H1 (cell line): ENCODE results near the gene RGS16. TPM values are rescaled to one million over a fixed set of nuclear protein-coding genes. Genes with fewer than 3 reads are reported as not detected.
A peak's percentile ranks its signal among the peaks of the same experiment; 100 is the strongest.

Source experiments
- CTCF ChIA-PET: fragments of 300-600 bp; sonication (Branson Sonifier 250); formaldehyde crosslinking; loops from one replicate; lab custom pipeline; 2021; ENCODE audit not compliant: partially characterized antibody; lab: Charles Lee
- POLR2A ChIA-PET: fragments of 300-600 bp; sonication (Branson Sonifier 250); formaldehyde crosslinking; loops from one replicate; lab custom pipeline; 2021; ENCODE audit warnings: inconsistent platforms; ENCODE audit not compliant: partially characterized antibody; lab: Charles Lee
- DNase-seq, 2 experiments: peaks; one replicate each; pipeline versions ENCODE4 v3.0.0 to v3.0.0-alpha.2; 2010 to 2022; ENCODE audit warnings: low spot score in 2 of 2, low read depth in 1 of 2, mixed read lengths in 1 of 2
- FAIRE-seq: peaks from 2 replicates; lab custom pipeline; 2011; peaks lifted over from hg19 to GRCh38; lab: Jason Lieb, UNC
- H2AFZ ChIP-seq: 2 replicates; pipeline ENCODE4 v1.8.1; 2012; ENCODE audit warnings: low read length, inconsistent platforms
- H2AK5ac ChIP-seq: 2 replicates; pipeline ENCODE4 v1.6.1; 2013; ENCODE audit warnings: low read depth, low read length
- H2BK120ac ChIP-seq: replicated peaks from 2 replicates; pipeline ENCODE3; 2013; ENCODE audit warnings: low read depth, low read length, inconsistent platforms
- H2BK12ac ChIP-seq: 2 replicates; pipeline ENCODE4 v1.6.1; 2013; ENCODE audit warnings: low read depth, low read length
- H2BK15ac ChIP-seq: 2 replicates; pipeline ENCODE4 v1.6.1; 2013; ENCODE audit warnings: low read length
- H2BK20ac ChIP-seq: 2 replicates; pipeline ENCODE4 v1.6.1; 2013; ENCODE audit warnings: low read length
- H2BK5ac ChIP-seq: 2 replicates; pipeline ENCODE4 v1.6.1; 2013; ENCODE audit warnings: low read depth, low read length
- H3K14ac ChIP-seq: 2 replicates; pipeline ENCODE4 v1.6.1; 2013; ENCODE audit warnings: inconsistent platforms; ENCODE audit not compliant: insufficient read length
- H3K18ac ChIP-seq: 2 replicates; pipeline ENCODE4 v1.6.1; 2013; ENCODE audit warnings: low read length; ENCODE audit errors: extremely low read depth
- H3K23ac ChIP-seq: 2 replicates; pipeline ENCODE4 v1.6.1; 2013; ENCODE audit warnings: inconsistent platforms; ENCODE audit not compliant: insufficient read length
- H3K23me2 ChIP-seq: 2 replicates; pipeline ENCODE4 v1.6.1; 2013; ENCODE audit warnings: low read depth, low read length
- H3K27ac ChIP-seq: 2 replicates; pipeline ENCODE4 v1.6.1; 2011; ENCODE audit warnings: low read depth, low read length, inconsistent platforms
- H3K27me3 ChIP-seq, 4 experiments: replicated peaks in 1 of 4; 1 replicate in 1 of 4; 2 replicates in 3 of 4; pipeline versions ENCODE4 v1.6.1 to v1.8.1; 2011 to 2013; ENCODE audit warnings: low read length in 3 of 4, mild to moderate bottlenecking in 3 of 4, inconsistent platforms in 2 of 4, mixed read lengths in 2 of 4, moderate library complexity in 1 of 4; ENCODE audit not compliant: control insufficient read depth in 3 of 4, insufficient read depth in 3 of 4; ENCODE audit errors: extremely low read depth in 1 of 4
- H3K36me3 ChIP-seq, 4 experiments: 2 replicates each; pipeline versions ENCODE4 v1.6.1 to v1.8.1; 2011 to 2013; ENCODE audit warnings: mild to moderate bottlenecking in 4 of 4, low read length in 3 of 4, moderate library complexity in 2 of 4, control low read depth in 1 of 4, inconsistent platforms in 1 of 4; ENCODE audit not compliant: insufficient read depth in 4 of 4, control insufficient read depth in 2 of 4
- H3K4ac ChIP-seq: replicated peaks from 2 replicates; pipeline ENCODE3; 2013; ENCODE audit warnings: low read length, low read depth, mixed read lengths, inconsistent platforms; ENCODE audit not compliant: insufficient read length
- H3K4me1 ChIP-seq, 4 experiments: replicated peaks in 1 of 4; 1 replicate in 1 of 4; 2 replicates in 3 of 4; pipeline versions ENCODE4 v1.6.1 to v1.8.1; 2011 to 2013; ENCODE audit warnings: low read length in 3 of 4, inconsistent platforms in 2 of 4, mixed read lengths in 1 of 4; ENCODE audit not compliant: insufficient read depth in 4 of 4, control insufficient read depth in 3 of 4
- H3K4me2 ChIP-seq, 2 experiments: 2 replicates each; pipeline versions ENCODE4 v1.6.1 to v1.8.1; 2011 to 2013; ENCODE audit warnings: low read depth in 2 of 2, low read length in 2 of 2, control low read depth in 1 of 2, inconsistent platforms in 1 of 2, mild to moderate bottlenecking in 1 of 2; ENCODE audit not compliant: insufficient read depth in 1 of 2
- H3K4me3 ChIP-seq, 4 experiments: fragments of 200-600, 300-600 bp in 1 of 4; sonication (generic), shearing (Covaris generic), sonication (Bioruptor Twin) in 1 of 4; 2 replicates each; pipeline versions ENCODE4 v1.5.1 to v1.8.1; 2011 to 2016; ENCODE audit warnings: low read length in 4 of 4, low read depth in 3 of 4, control low read depth in 2 of 4, inconsistent platforms in 2 of 4, mild to moderate bottlenecking in 2 of 4, mixed read lengths in 1 of 4, moderate library complexity in 1 of 4; ENCODE audit not compliant: insufficient read depth in 2 of 4; ENCODE audit errors: extremely low read depth in 1 of 4
- H3K56ac ChIP-seq: replicated peaks from 2 replicates; pipeline ENCODE3; 2013; ENCODE audit warnings: low read depth, mild to moderate bottlenecking, mixed read lengths, low read length, inconsistent platforms; ENCODE audit not compliant: insufficient read length
- H3K79me1 ChIP-seq: 2 replicates; pipeline ENCODE4 v1.6.1; 2013; ENCODE audit warnings: low read depth, low read length, control low read depth
- H3K79me2 ChIP-seq, 2 experiments: 2 replicates each; pipeline versions ENCODE4 v1.6.1 to v1.8.1; 2012 to 2013; ENCODE audit warnings: low read length in 2 of 2, mild to moderate bottlenecking in 2 of 2, inconsistent platforms in 1 of 2; ENCODE audit not compliant: insufficient read depth in 2 of 2, control insufficient read depth in 1 of 2
- H3K9ac ChIP-seq, 4 experiments: replicated peaks in 1 of 4; 1 replicate in 1 of 4; 2 replicates in 3 of 4; pipeline versions ENCODE4 v1.6.1 to v1.8.1; 2011 to 2013; ENCODE audit warnings: low read depth in 3 of 4, low read length in 3 of 4, control low read depth in 2 of 4, mild to moderate bottlenecking in 2 of 4, moderate library complexity in 2 of 4, inconsistent platforms in 1 of 4; ENCODE audit errors: extremely low read depth in 1 of 4
- H3K9me3 ChIP-seq, 2 experiments: 2 replicates each; pipeline versions ENCODE4 v1.6.1 to v1.8.1; 2012 to 2013; ENCODE audit warnings: mild to moderate bottlenecking in 2 of 2, moderate library complexity in 2 of 2, control low read depth in 1 of 2, inconsistent platforms in 1 of 2, low read depth in 1 of 2, low read length in 1 of 2, mixed read lengths in 1 of 2; ENCODE audit not compliant: insufficient read depth in 2 of 2
- H4K20me1 ChIP-seq, 2 experiments: replicated peaks in 1 of 2; 2 replicates each; pipeline versions ENCODE3 to v1.8.1; 2011 to 2013; ENCODE audit warnings: inconsistent platforms in 2 of 2, low read length in 2 of 2, mild to moderate bottlenecking in 1 of 2; ENCODE audit not compliant: insufficient read depth in 2 of 2, control insufficient read depth in 1 of 2
- H4K5ac ChIP-seq: 2 replicates; pipeline ENCODE4 v1.6.1; 2013; ENCODE audit warnings: low read length, low read depth, mixed read lengths, inconsistent platforms; ENCODE audit not compliant: insufficient read length
- H4K8ac ChIP-seq: 2 replicates; pipeline ENCODE4 v1.8.0; 2013; ENCODE audit warnings: mild to moderate bottlenecking, moderate library complexity, low read length, inconsistent platforms; ENCODE audit not compliant: insufficient read depth; ENCODE audit errors: extremely low read depth
- H4K91ac ChIP-seq: replicated peaks from 2 replicates; pipeline ENCODE3; 2013; ENCODE audit warnings: low read length, mixed read lengths, inconsistent platforms; ENCODE audit not compliant: insufficient read length
- GTF2F1 ChIP-seq: IDR thresholded peaks from 2 replicates; pipeline ENCODE4 v1.6.1; 2012; ENCODE audit warnings: low read depth, low read length, improper control_type of control experiment, borderline replicate concordance
- SIRT6 ChIP-seq: IDR thresholded peaks from one replicate; pipeline ENCODE4 v1.7.1; 2012; ENCODE audit warnings: low read length, inconsistent platforms
- TEAD4 ChIP-seq: IDR thresholded peaks from 2 replicates; pipeline ENCODE4 v1.6.1; 2012; ENCODE audit warnings: low read depth, low read length, inconsistent platforms, mixed read lengths
- WGBS, 2 experiments: shearing (Covaris generic) in 1 of 2; methylation state at CpG; one replicate each; pipeline versions ENCODE4 v1.1.6 to v1.1.7; 2013 to 2015; ENCODE audit warnings: low lambda C conversion rate in 2 of 2, mixed read lengths in 2 of 2, inconsistent platforms in 1 of 2, low coverage in 1 of 2, missing lambda C conversion rate in 1 of 2; ENCODE audit not compliant: insufficient replicate concordance in 2 of 2, insufficient coverage in 1 of 2, insufficient read length in 1 of 2; ENCODE audit errors: extremely low coverage in 1 of 2, missing lambda C conversion rate in 1 of 2; 5-methylcytosine and 5-hydroxymethylcytosine counted together
- polyA plus RNA-seq, 7 experiments: library from polyadenylated mRNA; depleted of rRNA in 3 of 7; stranded (reverse) in 5 of 7; unstranded in 2 of 7; fragments of >200 nt in 5 of 7; fragments of 200-250 nt in 2 of 7; gene quantifications; 1 replicate in 5 of 7; 2 replicates in 1 of 7; 4 replicates in 1 of 7; pipeline versions ENCODE4 v1.2.1 to v1.2.3, GENCODE V29; 2011 to 2013; ENCODE audit warnings: missing spikeins in 2 of 7, mixed read lengths in 2 of 7
- total RNA-seq: library from RNA; stranded (reverse); fragmentation: NEBNext Ultra II Directional; extraction: Animal tissue kit (Norgen Biotek cat#: 25700); gene quantifications from 2 replicates; pipeline ENCODE4 v1.2.1, GENCODE V29; 2021

RGS16 gene
- total and polyA plus RNA-seq, 2 of the 8 experiments (the other 6 are each of a cell fraction or from before 2014, with no cell fraction given), result 5.7 to 9.8 TPM

DNA sequence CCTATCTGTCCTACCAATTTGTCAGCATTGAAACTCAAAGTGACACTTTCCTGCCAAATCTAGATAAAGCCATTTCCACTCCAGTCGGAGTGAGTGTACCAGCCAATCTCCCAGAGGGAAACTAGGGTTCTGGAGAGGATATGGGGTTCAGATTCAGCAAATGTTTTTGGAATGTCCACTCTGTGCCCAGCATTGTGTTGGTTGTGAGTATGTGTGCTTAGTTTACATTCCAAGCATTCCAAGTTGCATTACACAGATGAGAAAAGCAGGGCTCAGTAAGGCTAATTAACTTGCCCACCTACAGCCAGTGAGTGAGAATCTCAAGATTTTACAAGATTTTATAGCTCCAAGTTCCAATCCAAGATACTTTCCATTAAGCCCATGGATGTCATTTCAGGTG, 26.4 kb upstream of the RGS16 start:
- WGBS, 2 experiments, result 95% methylated on average over 1 of the region's 1 CpG; no CpG with 5 or more reads in 1 of the 2 experiments

More for the DNA sequence above, 26.4 kb upstream of the RGS16 start:
- peak overlapping the region; percentile 67 for H4K91ac ChIP-seq
- no peak overlapping the region for H4K8ac ChIP-seq
- H3K27ac ChIP-seq, result no peak overlapping the region
- H3K4ac ChIP-seq, result no peak overlapping the region
- H3K4me2 ChIP-seq, result 0 out of 4 replicates have a peak overlapping the region, but pooled peaks of 1 of the 2 experiments have one; percentile 18
- peaks cover 6 to 24% (median 15%) of the 10 kb centered on the region in 4 experiments; a peak in 6 of 7 replicates for H3K4me1 ChIP-seq
- no peak overlapping the region for H3K23ac ChIP-seq
- POLR2A ChIA-PET, result interaction anchor here (0.6 to 15.8 kb wide), 4 partner anchors 15 to 189 kb away, joined by 3 to 107 read pairs (median 3); no protein-coding TSS in a partner anchor
- H4K5ac ChIP-seq, result no peak overlapping the region
- no peaks in the 10 kb centered on the region for H3K36me3 ChIP-seq
- no peaks in the 10 kb centered on the region for H3K79me2 ChIP-seq
- CTCF ChIA-PET, result interaction anchor here (1.5 to 5.0 kb wide), 4 partner anchors 31 to 154 kb away, joined by 3 to 35 read pairs (median 10); no protein-coding TSS in a partner anchor
- TF ChIP-seq GTF2F1, result no peak
- TF ChIP-seq TEAD4, result peak; percentile 92
- TF ChIP-seq SIRT6, result no peak
- no peak overlapping the region for H3K18ac ChIP-seq
- no peaks in the 10 kb centered on the region for H4K20me1 ChIP-seq
- H2BK120ac ChIP-seq, result no peak overlapping the region
- DNase-seq (no peak), FAIRE-seq (no peak)
- no peak overlapping the region for H2BK15ac ChIP-seq
- no peak overlapping the region for H3K14ac ChIP-seq
- H3K56ac ChIP-seq, result no peak overlapping the region
- peak overlapping the region; percentile 24; the same call in 1 of the 2 replicates for H2AK5ac ChIP-seq
- no peak overlapping the region for H3K4me3 ChIP-seq
- H3K27me3 ChIP-seq, result no peaks in the 10 kb centered on the region
- H2BK20ac ChIP-seq, result no peak overlapping the region
- no peaks in the 10 kb centered on the region for H3K79me1 ChIP-seq
- no peak overlapping the region for H2BK5ac ChIP-seq
- peak overlapping the region; percentile 81 for H2BK12ac ChIP-seq
- no peaks in the 10 kb centered on the region; the same call in 1 of the 2 replicates for H3K23me2 ChIP-seq
- no peaks in the 10 kb centered on the region for H3K9me3 ChIP-seq
- H3K9ac ChIP-seq, result no peak overlapping the region
- H2AFZ ChIP-seq, result peak overlapping the region; percentile 72; the same call in 1 of the 2 replicates
